Natural killer cell (primary cell): ENCODE results near the gene MACROH2A1. TPM values are rescaled to one million over a fixed set of nuclear protein-coding genes. Genes with fewer than 3 reads are reported as not detected.

Experiments used
- ATAC-seq, 3 donors: fragments of 150-1000 bp in 2 of 3; fragments of 200-7000 bp in 1 of 3; cut with Tn5 transposase; 1 replicate in 1 of 3; 2 replicates in 2 of 3; pipeline ENCODE4 v1.10.0; 2021; ENCODE audit warnings: mild to moderate bottlenecking in 2 of 3, moderate library complexity in 2 of 3
- DNase-seq, 2 donors: peaks; one replicate each; pipeline versions ENCODE4 v3.0.0 to v3.0.0-alpha.2; 2013 to 2021; ENCODE audit warnings: mixed read lengths in 1 of 2
- H3K27ac ChIP-seq: one replicate; pipeline ENCODE4 v1.5.1; 2013; ENCODE audit warnings: mild to moderate bottlenecking, low read length
- H3K27me3 ChIP-seq: one replicate; pipeline ENCODE4 v1.6.1; 2013; ENCODE audit warnings: low read length; ENCODE audit not compliant: control insufficient read depth, insufficient read depth
- H3K36me3 ChIP-seq: one replicate; pipeline ENCODE4 v1.6.1; 2013; ENCODE audit warnings: low read length; ENCODE audit not compliant: control insufficient read depth, insufficient read depth
- H3K4me1 ChIP-seq: one replicate; pipeline ENCODE4 v1.6.1; 2013; ENCODE audit warnings: low read length; ENCODE audit not compliant: control insufficient read depth, insufficient read depth
- H3K4me3 ChIP-seq: one replicate; pipeline ENCODE4 v1.5.1; 2013; ENCODE audit warnings: low read length
- H3K9me3 ChIP-seq: one replicate; pipeline ENCODE4 v1.6.1; 2013; ENCODE audit warnings: low read length; ENCODE audit not compliant: control insufficient read depth, insufficient read depth
- H3K27ac Mint-ChIP-seq, 2 donors: one replicate each; pipeline ENCODE4 v1.8.0; 2022; ENCODE audit warnings: mild to moderate bottlenecking in 2 of 2, mixed read lengths in 2 of 2, moderate library complexity in 1 of 2
- H3K27me3 Mint-ChIP-seq, 2 donors: one replicate each; pipeline ENCODE4 v1.8.0; 2022; ENCODE audit warnings: low read depth in 2 of 2, mixed read lengths in 2 of 2
- H3K36me3 Mint-ChIP-seq: one replicate; pipeline ENCODE4 v1.8.0; 2022; ENCODE audit warnings: mixed read lengths
- H3K4me1 Mint-ChIP-seq, 2 donors: one replicate each; pipeline ENCODE4 v1.8.0; 2022; ENCODE audit warnings: mixed read lengths in 2 of 2
- H3K4me3 Mint-ChIP-seq: one replicate; pipeline ENCODE4 v1.8.0; 2022; ENCODE audit warnings: mild to moderate bottlenecking, moderate library complexity, mixed read lengths
- H3K9me3 Mint-ChIP-seq, 2 donors: one replicate each; pipeline ENCODE4 v1.8.0; 2022; ENCODE audit warnings: mixed read lengths in 2 of 2
- CTCF ChIP-seq: fragments of 200-600 bp; IDR thresholded peaks from one replicate; pipeline ENCODE4 v1.8.0; 2022; ENCODE audit warnings: antibody characterized with exemption
- WGBS: methylation state at CpG from one replicate; pipeline ENCODE4 v1.1.7; 2013; ENCODE audit warnings: missing lambda C conversion rate; ENCODE audit not compliant: insufficient coverage; 5-methylcytosine and 5-hydroxymethylcytosine counted together
- intact Hi-C: fragments of 100-400 bp; cut with micrococcal nuclease; formaldehyde crosslinking; loops from one replicate; pipeline ENCODE4 v1.14.2; 2022
- total RNA-seq, 4 donors: library from RNA; stranded (reverse); fragments of 120-200 nt in 1 of 4; gene quantifications; one replicate each; pipeline versions ENCODE4 v1.2.3 to v1.2.4, GENCODE V29; 2013 to 2022

MACROH2A1 gene
- total RNA-seq, 3 donors from 2014 or later (not counting 1 experiment from before 2014, with no cell fraction given) = 139 to 160 (median 139) TPM

GRCh38 chr5:135295852-135296251, 103.2 kb downstream of the MACROH2A1 start:
- H3K36me3 ChIP-seq = no peaks in the 10 kb centered on the region
- WGBS = no CpG with 5 or more reads among the region's 2 CpGs
- no peak overlapping the region for H3K27ac ChIP-seq
- no peak for TF ChIP-seq CTCF
- H3K27me3 ChIP-seq = no peaks in the 10 kb centered on the region
- Mint-ChIP-seq H3K27ac (no peak overlapping the region), H3K4me3 (no peak overlapping the region), H3K36me3 (no peaks in the 10 kb centered on the region), H3K4me1 (no peaks in the 10 kb centered on the region), H3K9me3 (no peaks in the 10 kb centered on the region), H3K27me3 (peaks cover 8 to 50% of the 10 kb centered on the region in 2 donors)
- DNase-seq (no peak), ATAC-seq (no peak)
- H3K9me3 ChIP-seq = no peaks in the 10 kb centered on the region
- no peak overlapping the region for H3K4me3 ChIP-seq
- H3K4me1 ChIP-seq = no peaks in the 10 kb centered on the region
- intact Hi-C loops = no loop called here

- Histone ChIP-seq H3K27me3 (peaks cover 4% of the 10 kb centered on the region), H3K27ac (no peak overlapping the region), H3K4me3 (no peak overlapping the region), H3K9me3 (no peaks in the 10 kb centered on the region), H3K36me3 (no peaks in the 10 kb centered on the region), H3K4me1 (no peaks in the 10 kb centered on the region)
- no peak for TF ChIP-seq CTCF
- intact Hi-C loops = no loop called here
- WGBS = 85% methylated on average over 4 of the region's 4 CpGs
- H3K4me1 Mint-ChIP-seq = no peaks in the 10 kb centered on the region
- H3K9me3 Mint-ChIP-seq = no peaks in the 10 kb centered on the region
- DNase-seq (no peak), ATAC-seq (no peak)
- H3K4me3 Mint-ChIP-seq = no peak overlapping the region
- H3K27me3 Mint-ChIP-seq = peaks cover 8 to 47% of the 10 kb centered on the region in 2 donors
- H3K36me3 Mint-ChIP-seq = no peaks in the 10 kb centered on the region
- H3K27ac Mint-ChIP-seq = no peak overlapping the region
Measured at GRCh38 chr5:135294793-135295192, 104.2 kb downstream of the MACROH2A1 start.

- H3K27me3 ChIP-seq = peaks cover 8% of the 10 kb centered on the region
- H3K27ac ChIP-seq = no peak overlapping the region
- Mint-ChIP-seq H3K4me1 (no peaks in the 10 kb centered on the region), H3K27ac (no peak overlapping the region), H3K9me3 (no peaks in the 10 kb centered on the region), H3K4me3 (no peak overlapping the region), H3K36me3 (no peaks in the 10 kb centered on the region), H3K27me3 (peaks cover 18 to 81% of the 10 kb centered on the region in 2 donors)
- no CpG with 5 or more reads among the region's 1 CpG for WGBS
- no peak overlapping the region for H3K4me3 ChIP-seq
- H3K4me1 ChIP-seq = no peaks in the 10 kb centered on the region
- ATAC-seq (no peak), DNase-seq (no peak)
- no peaks in the 10 kb centered on the region for H3K36me3 ChIP-seq
- intact Hi-C loops = no loop called here
- no peaks in the 10 kb centered on the region for H3K9me3 ChIP-seq
- TF ChIP-seq CTCF = no peak
Measured at GRCh38 chr5:135289651-135290050, 109.4 kb downstream of the MACROH2A1 start.

- peaks cover 21 to 73% of the 10 kb centered on the region in 2 donors for H3K27me3 Mint-ChIP-seq
- no CpG with 5 or more reads among the region's 2 CpGs for WGBS
Measured at GRCh38 chr5:135287551-135287950, 111.5 kb downstream of the MACROH2A1 start.

More at GRCh38 chr5:135287551-135287950, 111.5 kb downstream of the MACROH2A1 start:
- Mint-ChIP-seq H3K36me3 (no peaks in the 10 kb centered on the region), H3K9me3 (no peaks in the 10 kb centered on the region), H3K4me1 (no peaks in the 10 kb centered on the region), H3K27ac (no peak overlapping the region), H3K4me3 (no peak overlapping the region)
- no peak overlapping the region for H3K27ac ChIP-seq
- DNase-seq = no peak
- H3K27me3 ChIP-seq = peaks cover 8% of the 10 kb centered on the region
- H3K9me3 ChIP-seq = no peaks in the 10 kb centered on the region
- TF ChIP-seq CTCF = no peak
- intact Hi-C loops = no loop called here
- no peaks in the 10 kb centered on the region for H3K36me3 ChIP-seq
- ATAC-seq = no peak
- H3K4me1 ChIP-seq = no peaks in the 10 kb centered on the region
- no peak overlapping the region for H3K4me3 ChIP-seq
